ENCODE measurements around the gene SETSIP.
"Not testable (repeated sequence)": the region's sequence is repeated elsewhere in the genome, so short reads cannot be mapped to it uniquely, and the experiment has no call there.

Gene SETSIP, protein sequence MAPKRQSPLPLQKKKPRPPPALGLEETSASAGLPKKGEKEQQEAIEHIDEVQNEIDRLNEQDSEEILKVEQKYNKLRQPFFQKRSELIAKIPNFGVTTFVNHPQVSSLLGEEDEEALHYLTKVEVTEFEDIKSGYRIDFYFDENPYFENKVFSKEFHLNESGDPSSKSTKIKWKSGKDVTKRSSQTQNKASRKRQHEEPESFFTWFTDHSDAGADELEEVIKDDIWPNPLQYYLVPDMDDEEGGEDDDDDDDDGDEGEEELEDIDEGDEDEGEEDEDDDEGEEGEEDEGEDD

DNA sequence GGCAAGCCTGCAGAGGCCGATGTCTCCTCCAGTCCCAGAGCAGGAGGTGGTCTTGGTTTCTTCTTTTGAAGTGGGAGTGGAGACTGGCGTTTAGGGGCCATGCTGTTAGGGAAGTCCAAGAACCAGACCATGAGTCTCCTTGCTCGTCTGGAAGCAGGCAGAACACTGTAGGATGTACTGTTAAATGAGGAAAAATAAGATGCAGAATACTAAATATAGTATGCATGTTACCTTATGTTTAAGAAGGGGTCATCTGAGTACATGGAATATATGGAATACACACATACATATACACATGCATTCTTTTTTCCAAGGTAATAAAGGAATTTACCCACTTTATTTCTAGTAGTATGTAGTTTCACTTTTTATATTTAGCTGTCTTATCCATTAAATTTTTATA lies at the start of gene SETSIP:
TSS of gene SETSIP (minus strand) at position 101 of the 400 bp plus-strand sequence. CDS start at position 101, 0 bp downstream.
- no peak for DNase-seq

DNA sequence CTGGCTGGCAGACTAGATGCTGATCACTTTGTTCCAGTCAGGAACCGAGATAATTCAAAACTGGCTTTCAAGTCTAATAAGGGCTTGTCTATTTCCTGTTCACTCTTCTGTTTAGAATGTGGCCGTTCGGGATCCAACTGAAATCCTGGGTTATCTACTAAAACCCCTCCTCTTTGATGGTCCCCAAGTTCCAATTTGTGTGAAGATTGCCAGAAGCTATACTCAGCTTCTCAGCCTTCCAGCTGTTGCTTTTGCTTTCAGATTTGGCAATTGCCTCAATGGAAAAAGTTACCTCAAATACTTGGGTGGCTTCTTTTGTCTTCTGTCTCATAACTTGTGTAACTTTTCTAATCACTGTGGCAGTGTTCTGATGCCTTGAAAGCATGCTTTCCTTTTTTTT lies 48.7 kb upstream of the SETSIP start:
- no peak for DNase-seq

DNA sequence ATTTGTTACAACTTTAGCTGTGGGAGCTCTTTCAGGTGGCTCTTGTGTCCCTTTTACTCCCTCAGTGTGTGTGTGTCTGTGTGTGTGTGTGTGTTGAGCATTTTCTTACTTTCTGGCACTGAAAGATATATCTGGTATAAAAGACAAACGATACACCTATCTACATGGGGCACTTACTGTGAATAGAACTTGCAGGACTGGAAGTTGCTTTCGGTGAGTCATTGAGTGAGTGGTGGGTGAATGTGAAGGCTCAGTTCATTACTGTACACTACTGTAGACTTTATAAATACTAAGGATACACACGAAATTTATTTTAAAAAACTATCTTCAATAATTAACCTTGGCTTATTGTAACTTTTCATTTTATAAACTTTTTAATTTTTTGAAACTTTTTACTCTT lies 43.6 kb upstream of the SETSIP start:
- no peak for DNase-seq

DNA sequence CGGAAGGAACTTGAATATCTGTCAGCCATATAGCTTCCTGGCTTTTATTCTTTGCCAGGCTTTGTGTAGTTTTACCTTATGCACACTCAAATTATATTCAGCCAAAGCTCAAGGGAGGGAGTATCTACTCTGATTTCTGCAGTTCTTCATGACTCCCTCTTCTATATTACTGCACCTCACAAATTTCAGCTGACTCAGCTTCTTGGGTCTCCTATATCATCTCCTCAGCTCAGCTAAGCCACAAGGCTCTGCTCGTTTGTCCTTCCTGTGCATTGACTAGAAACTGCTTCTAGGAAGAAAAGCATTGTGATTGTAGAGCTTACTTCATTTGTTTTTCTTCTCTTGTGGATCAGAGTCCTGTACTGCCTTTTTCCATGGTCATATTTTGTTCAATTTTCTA lies 42.3 kb upstream of the SETSIP start:
- DNase-seq: no peak

DNA sequence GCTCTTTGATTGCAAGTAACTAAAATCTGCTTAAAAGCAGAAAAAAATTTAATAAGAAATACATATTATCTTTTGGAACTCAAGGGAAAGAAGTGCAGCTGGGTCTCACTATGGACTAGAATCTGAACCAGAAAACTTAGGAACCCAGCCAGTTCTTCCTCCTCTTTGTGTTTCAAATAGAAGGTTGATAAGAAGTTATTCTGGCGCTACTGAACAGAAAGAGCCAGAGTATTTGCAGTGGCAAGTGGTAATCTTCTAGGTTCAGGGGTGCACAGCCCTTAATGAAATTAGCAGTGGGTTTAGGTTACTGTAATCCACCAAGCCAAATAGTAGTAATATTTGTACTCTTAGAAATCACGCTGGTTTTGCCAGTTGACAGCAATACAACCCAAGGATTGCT lies 33.4 kb upstream of the SETSIP start:
- DNase-seq: no peak

DNA sequence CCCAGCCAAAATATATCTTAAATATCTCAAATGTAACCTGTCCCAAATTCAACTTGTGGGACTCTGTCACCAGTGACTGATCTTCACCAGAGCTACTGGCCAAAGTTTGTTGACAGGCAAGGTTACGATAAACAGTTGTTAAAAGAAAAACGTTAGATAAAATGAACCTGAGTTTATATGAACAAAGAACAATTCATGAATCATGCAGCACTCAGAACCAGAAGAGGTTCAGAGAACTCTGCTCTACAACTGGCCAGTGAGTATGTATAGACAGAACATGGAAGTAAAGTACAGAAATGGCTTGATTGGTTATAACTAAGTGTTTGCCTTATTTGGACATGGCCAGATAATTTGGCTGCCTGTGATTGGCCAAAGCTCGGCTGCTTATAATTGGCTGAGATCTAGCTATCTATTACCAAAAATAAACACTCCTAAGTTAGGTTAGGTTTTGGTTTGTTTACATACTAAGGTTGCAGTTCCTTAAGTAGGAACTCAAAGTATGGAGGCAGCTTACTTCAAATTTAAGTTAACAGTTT lies 30.4 kb upstream of the SETSIP start:
- no peak for DNase-seq

DNA sequence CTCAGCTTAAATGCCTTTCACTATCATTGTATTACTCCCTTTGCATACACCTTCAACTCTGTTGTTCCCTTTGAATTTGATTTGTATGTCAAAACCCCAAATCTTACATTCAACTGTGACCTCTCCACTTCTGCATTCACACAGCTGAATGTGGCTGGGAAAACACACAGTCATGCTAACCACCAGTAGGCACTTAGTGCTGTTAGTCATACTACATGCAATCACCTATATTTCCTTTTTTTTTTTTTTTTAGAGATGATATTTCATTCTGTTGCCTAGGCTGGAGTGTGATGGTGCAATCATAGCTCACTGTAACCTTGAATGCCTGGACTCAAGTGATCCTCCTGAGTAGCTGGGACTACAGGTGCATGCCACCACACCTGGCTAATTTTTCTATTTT lies 21.1 kb upstream of the SETSIP start:
- DNase-seq: no peak

DNA sequence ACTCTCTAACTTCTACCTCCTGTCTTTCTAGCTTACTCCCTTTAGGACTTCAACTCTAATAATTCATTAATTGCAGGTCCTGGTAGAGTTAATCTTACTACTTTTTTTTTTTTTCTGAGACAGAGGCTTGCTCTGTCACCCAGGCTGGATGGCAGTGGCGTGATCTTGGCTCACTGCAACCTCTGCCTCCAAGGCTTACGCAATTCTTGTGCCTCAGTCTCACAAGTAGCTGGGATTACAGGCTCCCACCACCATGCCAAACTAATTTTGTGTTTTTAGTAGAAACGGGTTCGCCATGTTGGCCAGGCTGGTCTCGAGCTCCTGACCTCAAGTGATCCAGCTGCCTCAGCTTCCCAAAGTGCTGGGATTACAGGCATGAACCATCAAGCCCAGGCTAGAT lies 20.7 kb upstream of the SETSIP start:
- no peak for DNase-seq

DNA sequence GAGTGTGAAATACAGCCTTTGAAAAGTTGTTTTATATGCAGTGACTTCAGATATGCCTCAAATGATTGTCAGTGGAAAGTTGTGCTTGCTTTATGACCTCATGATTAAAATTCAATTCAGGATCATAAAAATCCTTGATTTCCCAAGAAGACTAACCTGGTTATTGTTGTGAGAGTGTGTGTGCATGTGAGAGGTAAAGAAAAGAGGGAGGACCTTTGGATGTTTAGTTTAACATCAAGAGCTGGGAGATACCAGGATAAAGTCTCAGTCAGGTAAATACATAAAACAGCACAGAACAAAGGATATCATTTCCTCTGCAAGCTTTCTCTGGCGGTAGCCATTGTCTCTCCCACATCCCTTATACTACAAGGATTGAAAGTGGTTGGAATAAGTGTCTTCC lies 19.4 kb upstream of the SETSIP start:
- no peak for DNase-seq

DNA sequence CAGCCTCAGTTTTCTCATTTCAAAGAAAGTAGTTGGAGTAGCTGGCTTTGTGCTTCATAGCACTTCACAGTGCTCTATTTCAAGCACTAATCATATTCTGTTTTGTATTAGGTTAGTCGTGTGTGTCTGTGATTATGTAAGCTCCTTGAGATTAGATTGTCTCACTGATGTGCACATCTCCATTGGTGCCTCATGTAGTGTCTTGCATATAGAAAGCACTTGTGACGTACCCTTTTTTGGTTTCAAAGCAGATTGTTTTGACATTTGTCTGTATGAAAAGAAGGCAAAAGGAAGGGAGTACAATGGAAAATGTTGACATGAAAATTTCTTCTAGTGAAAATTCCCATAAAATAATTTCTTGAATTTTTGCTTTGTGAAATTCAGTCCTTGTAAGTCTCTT lies 18.9 kb upstream of the SETSIP start:
- DNase-seq: no peak

DNA sequence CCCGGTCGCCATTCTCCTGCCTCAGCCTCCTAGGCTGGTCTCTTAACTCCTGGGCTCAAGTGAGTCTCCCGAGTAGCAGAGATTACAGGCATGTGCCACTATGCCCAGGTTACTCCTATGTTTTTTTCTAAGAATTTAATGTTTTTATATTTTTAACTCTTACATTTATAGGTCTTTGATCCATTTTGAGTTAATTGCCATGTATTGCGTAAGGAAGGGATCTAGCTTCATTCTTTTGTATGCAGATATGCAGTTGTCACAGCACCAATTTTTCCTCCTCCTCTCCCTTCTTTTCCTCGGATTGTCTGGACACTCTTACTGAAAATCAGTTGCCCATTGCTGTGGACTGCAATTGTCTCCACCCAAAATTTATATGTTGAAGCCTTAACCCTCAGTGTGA lies 16.4 kb upstream of the SETSIP start:
- no peak for DNase-seq

DNA sequence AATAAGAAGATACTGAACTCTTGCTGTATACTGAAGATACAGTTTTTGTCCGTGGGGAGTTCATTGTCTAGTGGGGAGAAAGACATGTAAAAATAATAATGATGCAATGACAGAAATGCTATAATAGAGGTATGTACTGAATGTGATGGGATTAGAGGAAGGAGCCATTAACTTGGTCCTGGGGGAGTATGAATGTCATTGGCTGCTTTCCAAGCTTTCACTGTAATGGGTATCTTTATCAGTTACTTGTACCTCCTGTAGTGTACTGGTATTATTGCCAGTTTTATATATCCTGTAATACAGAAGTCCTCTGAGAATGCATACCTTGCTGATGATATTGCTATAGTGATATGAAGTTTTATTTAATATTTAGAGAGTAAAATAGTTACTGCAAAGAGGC lies 12.3 kb upstream of the SETSIP start:
- DNase-seq: no peak

DNA sequence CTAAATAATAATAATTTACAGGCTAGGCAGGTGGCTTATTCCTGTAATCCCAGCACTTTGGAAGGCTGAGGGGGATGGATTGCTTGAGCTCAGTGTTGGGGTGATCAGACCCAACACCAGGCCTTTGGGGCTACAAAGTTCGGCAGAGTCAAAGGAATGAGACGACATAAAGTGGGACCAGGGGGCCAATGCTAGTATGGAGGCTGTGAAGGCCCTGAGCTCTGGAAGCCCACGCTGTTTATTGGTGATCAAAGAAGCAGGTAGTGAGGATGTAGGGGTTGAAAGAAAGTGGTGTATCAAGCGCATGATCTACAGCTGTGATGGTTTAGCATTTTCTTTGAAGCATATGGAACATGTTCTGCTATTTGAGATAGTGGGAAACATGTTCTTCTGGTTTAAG lies 10.5 kb upstream of the SETSIP start:
- no peak for DNase-seq

DNA sequence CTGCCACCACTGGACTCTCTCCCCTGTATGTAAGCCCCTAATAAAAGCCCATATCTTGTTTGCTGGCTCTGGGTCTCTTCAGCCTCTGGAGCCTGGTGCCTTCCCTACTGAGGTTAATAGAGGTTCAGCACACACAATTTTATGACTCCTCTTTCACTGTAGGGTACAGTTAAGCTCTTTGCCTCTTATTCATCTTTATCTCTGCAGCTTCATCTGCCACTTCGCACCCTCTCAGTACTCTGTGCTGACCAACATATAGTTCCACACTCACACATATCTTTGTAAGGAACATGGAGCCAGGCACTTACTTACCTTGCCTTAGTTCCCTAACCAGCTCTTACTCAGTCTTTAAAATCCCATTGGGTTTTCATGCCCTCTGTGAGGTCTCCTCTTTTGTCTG lies 9.4 kb upstream of the SETSIP start:
- DNase-seq: no peak

DNA sequence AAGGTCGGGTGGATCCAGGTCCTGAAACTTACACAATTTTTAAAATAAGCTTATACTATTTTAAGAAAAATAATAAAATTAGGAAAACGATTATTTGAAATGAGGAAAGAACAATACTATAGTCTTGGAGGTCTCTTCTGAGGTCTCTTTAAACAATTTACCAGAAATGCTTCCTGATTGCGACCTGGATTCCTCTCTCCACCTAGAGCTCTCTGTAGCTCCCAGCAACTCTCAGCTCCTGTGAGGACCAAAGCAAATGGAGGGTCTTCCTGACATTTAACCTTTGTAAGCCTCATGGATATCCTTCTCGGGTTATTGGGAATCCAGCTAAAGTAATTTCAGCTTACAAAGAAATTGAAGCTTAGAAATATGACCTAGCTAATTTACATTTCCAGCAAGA lies 5.8 kb upstream of the SETSIP start:
- no peak for DNase-seq

DNA sequence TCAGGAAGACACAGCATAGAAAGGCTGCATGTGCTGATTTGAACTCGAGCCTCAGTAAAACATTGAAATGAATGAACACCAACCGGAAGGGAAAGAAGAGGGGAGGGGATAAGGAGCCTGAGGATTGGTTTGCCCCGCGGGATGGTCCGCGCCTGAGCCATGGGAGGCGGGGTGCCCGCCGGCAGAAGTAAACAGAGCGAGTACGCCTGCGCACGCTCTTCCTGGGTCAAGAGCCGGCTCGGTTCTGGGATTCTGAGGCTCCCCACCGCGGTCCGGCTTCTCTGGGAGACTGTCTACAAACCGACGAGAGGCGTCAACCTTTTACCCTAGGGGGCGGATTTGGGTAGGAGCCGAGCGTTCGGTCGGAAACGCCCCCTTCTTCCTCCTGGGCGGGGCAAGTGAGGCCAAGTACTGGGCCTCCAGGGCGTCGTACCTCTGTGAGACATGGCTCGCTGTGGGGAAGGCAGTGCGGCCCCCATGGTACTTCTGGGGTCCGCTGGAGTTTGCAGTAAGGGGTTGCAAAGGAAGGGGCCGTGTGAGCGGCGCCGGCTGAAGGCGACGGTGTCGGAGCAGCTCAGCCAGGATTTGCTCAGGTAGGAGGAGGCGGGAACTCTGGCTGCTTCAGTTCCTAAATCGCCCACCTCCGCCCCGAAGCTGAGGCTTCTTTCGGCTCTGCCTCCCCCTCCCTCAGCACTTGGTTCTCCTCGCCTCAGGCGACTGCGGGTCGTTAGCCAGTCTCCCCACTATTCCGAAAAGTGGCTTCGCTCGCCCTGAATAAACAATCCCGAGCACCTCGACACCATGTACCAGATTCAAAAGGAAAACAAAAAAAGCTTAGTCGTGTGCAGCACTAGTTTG lies 5.1 kb upstream of the SETSIP start, which contains the start of gene BTBD8:
TSS of gene BTBD8 (plus strand) at position 218 of the 858 bp plus-strand sequence. CDS start at position 445, 227 bp downstream.
- DNase-seq: peak; percentile 85

DNA sequence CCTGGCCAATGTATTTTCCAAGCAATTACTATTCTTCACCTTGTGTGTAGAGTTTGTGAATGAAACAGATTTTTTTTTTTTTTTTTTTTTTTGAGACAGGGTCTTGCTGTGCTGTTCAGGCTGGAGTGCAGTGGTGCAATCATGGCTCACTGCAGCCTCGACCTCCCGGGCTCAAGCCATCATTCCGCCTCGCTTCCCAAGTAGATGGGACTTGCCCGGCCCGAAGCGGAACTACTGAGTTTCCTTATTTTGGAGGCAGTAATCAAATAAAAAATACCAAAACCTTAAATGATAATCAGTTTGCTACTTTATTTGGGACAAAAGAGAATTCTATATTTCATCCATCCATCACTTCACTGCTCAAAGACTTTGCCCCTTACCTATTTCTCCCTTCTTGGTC lies 4.2 kb upstream of the SETSIP start:
- no peak for DNase-seq

DNA sequence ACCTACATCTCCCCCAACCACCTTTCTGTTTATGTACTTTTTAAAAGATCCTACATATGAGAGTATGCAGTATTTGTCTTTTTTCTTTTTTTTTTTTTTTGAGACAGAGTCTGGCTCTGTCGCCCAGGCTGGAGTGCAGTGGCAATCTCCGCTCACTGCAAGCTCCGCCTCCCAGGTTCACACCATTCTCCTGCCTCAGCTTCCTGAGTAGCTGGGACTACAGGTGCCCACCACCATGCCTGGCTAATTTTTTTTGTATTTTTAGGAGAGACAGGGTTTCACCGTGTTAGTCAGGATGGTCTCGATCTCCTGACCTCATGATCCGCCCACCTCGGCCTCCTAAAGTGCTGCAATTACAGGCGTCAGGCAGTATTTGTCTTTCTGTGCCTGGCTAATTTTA lies 2.9 kb upstream of the SETSIP start:
- not testable (repeated sequence) for DNase-seq

DNA sequence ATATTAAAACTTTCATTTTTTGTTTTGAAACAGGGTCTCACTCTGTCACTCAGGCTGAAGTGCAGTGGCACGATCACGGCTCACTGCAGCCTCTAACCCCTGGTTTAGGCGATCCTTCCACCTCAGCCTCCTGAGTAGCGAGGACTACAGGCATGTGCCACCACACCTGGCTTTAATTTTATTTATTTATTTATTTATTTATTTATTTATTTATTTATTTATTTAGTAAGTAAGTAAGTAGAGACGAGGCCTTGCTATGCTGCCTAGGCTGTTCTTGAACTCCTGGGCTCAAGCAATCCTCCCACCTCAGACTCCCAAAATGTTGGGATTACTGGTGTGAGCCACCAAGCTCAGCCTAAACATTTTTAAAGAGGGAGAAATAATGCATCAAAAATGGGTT lies 1.2 kb upstream of the SETSIP start:
- DNase-seq: no peak

DNA sequence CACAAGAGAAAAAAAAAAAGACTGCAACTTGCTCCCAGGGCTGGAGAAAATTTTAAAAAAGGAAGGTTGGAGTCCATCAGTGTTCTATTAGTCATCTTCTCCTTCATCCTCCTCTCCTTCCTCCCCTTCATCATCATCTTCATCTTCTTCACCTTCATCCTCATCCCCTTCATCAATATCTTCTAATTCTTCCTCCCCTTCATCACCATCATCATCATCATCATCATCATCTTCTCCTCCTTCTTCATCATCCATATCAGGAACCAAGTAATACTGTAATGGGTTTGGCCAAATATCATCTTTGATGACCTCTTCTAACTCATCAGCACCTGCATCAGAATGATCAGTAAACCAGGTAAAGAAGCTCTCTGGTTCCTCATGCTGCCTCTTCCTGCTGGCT lies 765 bp downstream of the SETSIP start:
- not testable (repeated sequence) for DNase-seq

DNA sequence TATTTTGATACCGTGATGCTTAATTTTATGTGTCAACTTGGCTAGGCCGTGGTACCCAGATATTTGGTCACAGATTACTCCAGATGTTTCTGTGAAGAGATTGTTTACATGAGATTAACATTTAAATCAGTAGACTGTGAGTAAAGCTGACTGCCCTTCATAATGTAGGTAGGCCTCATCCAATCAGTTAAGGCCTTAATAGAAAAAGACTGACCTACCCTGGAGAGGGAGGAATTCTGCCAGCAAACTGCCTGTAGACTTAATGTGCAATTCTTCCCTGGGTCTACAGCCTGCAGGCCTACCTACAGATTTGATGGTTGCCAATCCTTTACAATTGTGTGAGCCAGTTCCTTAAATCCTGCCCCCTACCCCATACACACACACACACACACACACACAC lies 4.3 kb downstream of the SETSIP start:
- DNase-seq: no peak

DNA sequence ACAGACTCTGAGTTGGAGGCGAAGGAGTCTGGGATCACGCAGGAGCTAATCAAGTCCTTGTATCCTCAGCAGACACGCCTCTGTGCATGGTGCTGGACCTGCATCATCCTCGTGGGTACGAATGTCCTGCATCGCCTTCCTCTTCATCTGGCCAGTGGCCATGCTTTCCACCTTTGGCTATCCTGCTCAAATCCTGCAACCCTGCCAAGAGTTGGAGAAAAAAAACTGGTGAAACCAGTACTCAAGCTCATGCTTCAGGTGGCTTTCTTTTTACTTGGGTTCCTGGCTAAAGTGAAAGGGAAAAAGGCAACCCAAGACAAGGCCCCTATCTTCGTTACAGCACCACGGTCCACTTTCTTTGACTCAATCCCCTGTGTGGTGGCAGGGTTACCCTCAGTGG lies 8.9 kb downstream of the SETSIP start:
- no peak for DNase-seq

DNA sequence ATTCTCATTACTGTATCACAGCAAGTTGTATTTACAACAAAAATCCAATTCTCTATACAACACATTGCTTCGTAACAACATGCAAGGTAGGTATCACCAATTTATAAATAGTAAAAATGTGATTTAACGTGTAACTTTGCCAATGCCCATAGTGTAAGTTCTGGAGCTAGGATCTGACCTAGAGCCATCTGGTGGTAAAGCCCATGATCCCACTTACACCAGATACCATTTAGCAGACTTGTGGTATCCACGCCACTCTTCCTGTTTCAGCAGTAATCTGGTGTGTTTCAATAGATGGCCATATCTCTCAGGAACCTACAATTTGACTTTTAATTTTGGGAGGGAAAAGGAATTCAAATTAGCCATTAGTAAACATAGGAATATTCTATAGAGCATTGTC lies 10.2 kb downstream of the SETSIP start:
- DNase-seq: no peak

DNA sequence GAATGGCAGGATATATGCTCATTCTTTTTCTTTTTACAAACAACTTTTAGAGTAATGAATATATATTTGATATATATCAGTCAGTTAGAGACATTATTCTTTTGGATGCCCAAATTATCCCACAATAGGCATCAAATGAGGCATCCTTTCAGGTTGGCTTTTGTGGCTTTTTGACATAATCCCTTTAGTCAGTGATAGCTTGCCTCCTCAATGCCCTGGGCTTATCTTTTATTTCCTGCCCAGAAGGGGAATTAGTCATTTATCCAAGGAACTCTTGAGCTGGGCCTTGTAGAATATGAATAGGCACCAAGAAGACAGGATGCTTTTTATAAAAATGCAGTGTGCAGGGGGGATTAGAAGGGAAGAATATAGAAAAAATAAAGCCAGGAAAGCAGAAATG lies 23.3 kb downstream of the SETSIP start:
- DNase-seq: no peak
